ENCODE measurements around the gene SUSD3.

Gene SUSD3

GRCh38 chr9:93129286-93129685 is 70.8 kb downstream of the SUSD3 start:
- Histone ChIP-seq H3K27ac (ENCODE audit: low read depth, low read length) (no peak overlapping the region), H3K36me3 (ENCODE audit: control insufficient read depth in 5 of 5, insufficient read depth in 5 of 5, low read length in 5 of 5) (peaks cover 0 to 24% (median 11%) of the 10 kb centered on the region in 5 donors), H3K9ac (ENCODE audit: low read length in 5 of 5) (peak overlapping the region in 1 of 5 donors; percentile 17), H3K4me3 (ENCODE audit: low read depth in 1 of 5, low read length in 5 of 5) (peak overlapping the region in 1 of 5 donors; percentile 9), H3K27me3 (ENCODE audit: control insufficient read depth in 5 of 5, insufficient read depth in 4 of 5, low read length in 5 of 5) (no peaks in the 10 kb centered on the region), H3K9me3 (ENCODE audit: control insufficient read depth in 5 of 5, low read length in 5 of 5) (no peaks in the 10 kb centered on the region), H3K4me1 (ENCODE audit: control insufficient read depth in 5 of 5, insufficient read depth in 5 of 5, low read length in 5 of 5) (peaks cover 5 to 89% (median 75%) of the 10 kb centered on the region in 5 donors)

GRCh38 chr9:93129691-93130500 is 71.4 kb downstream of the SUSD3 start:
- peak overlapping the region in 1 of 5 donors; percentile 17 for H3K9ac ChIP-seq (ENCODE audit: low read length in 5 of 5)
- H3K9me3 ChIP-seq (ENCODE audit: control insufficient read depth in 5 of 5, low read length in 5 of 5), result no peaks in the 10 kb centered on the region
- H3K4me1 ChIP-seq (ENCODE audit: control insufficient read depth in 5 of 5, insufficient read depth in 5 of 5, low read length in 5 of 5), result peaks cover 9 to 91% (median 80%) of the 10 kb centered on the region in 5 donors
- peaks cover 0 to 18% (median 5%) of the 10 kb centered on the region in 5 donors for H3K36me3 ChIP-seq (ENCODE audit: control insufficient read depth in 5 of 5, insufficient read depth in 5 of 5, low read length in 5 of 5)
- no peak overlapping the region for H3K27ac ChIP-seq (ENCODE audit: low read depth, low read length)
- peaks cover 0 to 4% (median 0%) of the 10 kb centered on the region in 5 donors for H3K27me3 ChIP-seq (ENCODE audit: control insufficient read depth in 5 of 5, insufficient read depth in 4 of 5, low read length in 5 of 5)
- peak overlapping the region in 1 of 5 donors; percentile 84 for H3K4me3 ChIP-seq (ENCODE audit: low read depth in 1 of 5, low read length in 5 of 5)

GRCh38 chr9:93130861-93131481 is 72.5 kb downstream of the SUSD3 start:
- Histone ChIP-seq H3K27me3 (ENCODE audit: control insufficient read depth in 5 of 5, insufficient read depth in 4 of 5, low read length in 5 of 5) (peaks cover 0 to 4% (median 0%) of the 10 kb centered on the region in 5 donors), H3K9me3 (ENCODE audit: control insufficient read depth in 5 of 5, low read length in 5 of 5) (no peaks in the 10 kb centered on the region), H3K9ac (ENCODE audit: low read length in 5 of 5) (peak overlapping the region in 4 of 5 donors; percentile 5 to 96 (median 48)), H3K27ac (ENCODE audit: low read depth, low read length) (peak overlapping the region; percentile 19), H3K4me3 (ENCODE audit: low read depth in 1 of 5, low read length in 5 of 5) (peak overlapping the region in 4 of 5 donors; percentile 3 to 84 (median 77)), H3K36me3 (ENCODE audit: control insufficient read depth in 5 of 5, insufficient read depth in 5 of 5, low read length in 5 of 5) (peaks cover 0 to 7% (median 0%) of the 10 kb centered on the region in 5 donors), H3K4me1 (ENCODE audit: control insufficient read depth in 5 of 5, insufficient read depth in 5 of 5, low read length in 5 of 5) (peaks cover 12 to 97% (median 88%) of the 10 kb centered on the region in 5 donors)

- peaks cover 0 to 3% (median 0%) of the 10 kb centered on the region in 5 donors for H3K36me3 ChIP-seq (ENCODE audit: control insufficient read depth in 5 of 5, insufficient read depth in 5 of 5, low read length in 5 of 5)
These were observed 73.2 kb downstream of the SUSD3 start for GRCh38 chr9:93131599-93132286.

GRCh38 chr9:93132287-93132927 is 73.9 kb downstream of the SUSD3 start:
- peak overlapping the region; percentile 88 for H3K27ac ChIP-seq (ENCODE audit: low read depth, low read length)
- peaks cover 0 to 4% (median 0%) of the 10 kb centered on the region in 5 donors for H3K27me3 ChIP-seq (ENCODE audit: control insufficient read depth in 5 of 5, insufficient read depth in 4 of 5, low read length in 5 of 5)
- H3K9ac ChIP-seq (ENCODE audit: low read length in 5 of 5), result peak overlapping the region; percentile 38 to 96 (median 84)
- peaks cover 10 to 85% (median 76%) of the 10 kb centered on the region in 5 donors for H3K4me1 ChIP-seq (ENCODE audit: control insufficient read depth in 5 of 5, insufficient read depth in 5 of 5, low read length in 5 of 5)
- peak overlapping the region; percentile 75 to 84 (median 77) for H3K4me3 ChIP-seq (ENCODE audit: low read depth in 1 of 5, low read length in 5 of 5)
- peaks cover 0 to 3% (median 0%) of the 10 kb centered on the region in 5 donors for H3K36me3 ChIP-seq (ENCODE audit: control insufficient read depth in 5 of 5, insufficient read depth in 5 of 5, low read length in 5 of 5)
- H3K9me3 ChIP-seq (ENCODE audit: control insufficient read depth in 5 of 5, low read length in 5 of 5), result no peaks in the 10 kb centered on the region

More at GRCh38 chr9:93131599-93132286, 73.2 kb downstream of the SUSD3 start:
- H3K4me3 ChIP-seq (ENCODE audit: low read depth in 1 of 5, low read length in 5 of 5), result peak overlapping the region; percentile 42 to 84 (median 77)
- peak overlapping the region; percentile 88 for H3K27ac ChIP-seq (ENCODE audit: low read depth, low read length)
- H3K9me3 ChIP-seq (ENCODE audit: control insufficient read depth in 5 of 5, low read length in 5 of 5), result no peaks in the 10 kb centered on the region
- H3K9ac ChIP-seq (ENCODE audit: low read length in 5 of 5), result peak overlapping the region in 3 of 5 donors; percentile 42 to 96 (median 79)
- peaks cover 0 to 4% (median 0%) of the 10 kb centered on the region in 5 donors for H3K27me3 ChIP-seq (ENCODE audit: control insufficient read depth in 5 of 5, insufficient read depth in 4 of 5, low read length in 5 of 5)
- H3K4me1 ChIP-seq (ENCODE audit: control insufficient read depth in 5 of 5, insufficient read depth in 5 of 5, low read length in 5 of 5), result peaks cover 10 to 92% (median 83%) of the 10 kb centered on the region in 5 donors

- H3K36me3 ChIP-seq (ENCODE audit: control insufficient read depth in 5 of 5, insufficient read depth in 5 of 5, low read length in 5 of 5), result peaks cover 0 to 3% (median 0%) of the 10 kb centered on the region in 5 donors
- peaks cover 0 to under 1% (median 0%) of the 10 kb centered on the region in 5 donors for H3K9me3 ChIP-seq (ENCODE audit: control insufficient read depth in 5 of 5, low read length in 5 of 5)
- H3K9ac ChIP-seq (ENCODE audit: low read length in 5 of 5), result peak overlapping the region; percentile 38 to 96 (median 84)
- H3K4me1 ChIP-seq (ENCODE audit: control insufficient read depth in 5 of 5, insufficient read depth in 5 of 5, low read length in 5 of 5), result peaks cover 10 to 78% (median 69%) of the 10 kb centered on the region in 5 donors
- H3K4me3 ChIP-seq (ENCODE audit: low read depth in 1 of 5, low read length in 5 of 5), result peak overlapping the region; percentile 75 to 84 (median 77)
- H3K27me3 ChIP-seq (ENCODE audit: control insufficient read depth in 5 of 5, insufficient read depth in 4 of 5, low read length in 5 of 5), result peaks cover 0 to 4% (median 0%) of the 10 kb centered on the region in 5 donors
- H3K27ac ChIP-seq (ENCODE audit: low read depth, low read length), result peak overlapping the region; percentile 88
These were observed 74.6 kb downstream of the SUSD3 start for GRCh38 chr9:93132946-93133680.

GRCh38 chr9:93133681-93134014 is 75.1 kb downstream of the SUSD3 start:
- peak overlapping the region; percentile 88 for H3K27ac ChIP-seq (ENCODE audit: low read depth, low read length)

GRCh38 chr9:93134015-93134739 is 75.7 kb downstream of the SUSD3 start, which contains the start of gene NINJ1:
TSS of gene NINJ1 (minus strand) at chr9:93134251. CDS start at chr9:93134217, 34 bp downstream.
- Histone ChIP-seq H3K27ac (ENCODE audit: low read depth, low read length) (peak within 1 kb of the TSS; percentile 88), H3K4me3 (ENCODE audit: low read depth in 1 of 5, low read length in 5 of 5) (peak within 1 kb of the TSS; percentile 74 to 84 (median 77)), H3K9ac (ENCODE audit: low read length in 5 of 5) (peak within 1 kb of the TSS; percentile 68 to 96 (median 84)), H3K4me1 (ENCODE audit: control insufficient read depth in 5 of 5, insufficient read depth in 5 of 5, low read length in 5 of 5) (peaks cover 10 to 68% (median 59%) of the 10 kb centered on the region in 5 donors), H3K9me3 (ENCODE audit: control insufficient read depth in 5 of 5, low read length in 5 of 5) (peaks cover 0 to 6% (median 5%) of the 10 kb centered on the region in 5 donors), H3K36me3 (ENCODE audit: control insufficient read depth in 5 of 5, insufficient read depth in 5 of 5, low read length in 5 of 5) (no peaks in the 10 kb centered on the region), H3K27me3 (ENCODE audit: control insufficient read depth in 5 of 5, insufficient read depth in 4 of 5, low read length in 5 of 5) (peaks cover 0 to 4% (median 0%) of the 10 kb centered on the region in 5 donors)

More at GRCh38 chr9:93133681-93134014, 75.1 kb downstream of the SUSD3 start:
- Histone ChIP-seq H3K9me3 (ENCODE audit: control insufficient read depth in 5 of 5, low read length in 5 of 5) (peaks cover 0 to 6% (median 4%) of the 10 kb centered on the region in 5 donors), H3K9ac (ENCODE audit: low read length in 5 of 5) (peak overlapping the region in 4 of 5 donors; percentile 79 to 96 (median 84)), H3K4me1 (ENCODE audit: control insufficient read depth in 5 of 5, insufficient read depth in 5 of 5, low read length in 5 of 5) (peaks cover 10 to 73% (median 64%) of the 10 kb centered on the region in 5 donors), H3K27me3 (ENCODE audit: control insufficient read depth in 5 of 5, insufficient read depth in 4 of 5, low read length in 5 of 5) (peaks cover 0 to 4% (median 0%) of the 10 kb centered on the region in 5 donors), H3K36me3 (ENCODE audit: control insufficient read depth in 5 of 5, insufficient read depth in 5 of 5, low read length in 5 of 5) (no peaks in the 10 kb centered on the region), H3K4me3 (ENCODE audit: low read depth in 1 of 5, low read length in 5 of 5) (peak overlapping the region; percentile 74 to 84 (median 77))
